HG03039 (cell line): ENCODE data around the gene PRRC2B.

ENCODE experiments used
- ATAC-seq: cut with Tn5 transposase; IDR thresholded peaks from one replicate; pipeline ENCODE4 v1.9.1; 2021; ENCODE audit warnings: mild to moderate bottlenecking, moderate library complexity; ENCODE audit not compliant: unreplicated experiment

The PRRC2B gene

DNA sequence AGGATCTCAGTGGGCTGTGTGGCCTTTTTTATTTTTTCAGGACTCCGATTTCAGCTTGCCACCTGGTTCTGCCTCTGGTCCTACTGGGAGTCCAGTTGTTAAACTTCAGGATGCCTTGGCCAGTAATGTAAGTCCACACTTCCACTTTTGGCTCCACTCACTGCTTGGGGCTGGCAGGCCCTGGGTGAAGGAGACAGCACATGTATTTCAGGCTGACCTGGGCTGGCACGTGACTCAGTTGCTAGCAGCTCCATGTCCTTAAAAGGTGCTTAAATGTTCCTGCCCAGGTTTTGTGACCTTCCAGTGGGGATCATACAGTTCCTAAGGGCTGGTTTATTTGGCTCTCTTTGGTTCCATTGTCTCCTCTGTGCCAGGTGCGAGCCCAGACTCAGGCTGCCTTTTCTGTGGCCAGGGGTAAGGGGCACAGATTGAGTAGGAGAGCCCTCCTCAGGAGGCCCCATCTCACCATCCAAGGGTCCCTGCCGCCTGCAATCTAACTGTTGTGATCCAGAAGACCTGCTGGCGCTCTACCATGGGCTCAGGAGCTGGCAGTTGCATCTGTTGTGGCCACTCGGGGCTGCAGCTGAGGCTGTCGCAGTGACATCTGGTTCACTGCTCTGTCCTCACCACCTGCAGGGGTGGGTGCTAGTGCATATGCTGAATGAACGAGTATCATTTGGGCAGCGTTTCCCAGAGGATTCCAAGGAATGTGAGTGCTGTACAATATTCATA, 89.6 kb downstream of the PRRC2B start:
- no peak for ATAC-seq

DNA sequence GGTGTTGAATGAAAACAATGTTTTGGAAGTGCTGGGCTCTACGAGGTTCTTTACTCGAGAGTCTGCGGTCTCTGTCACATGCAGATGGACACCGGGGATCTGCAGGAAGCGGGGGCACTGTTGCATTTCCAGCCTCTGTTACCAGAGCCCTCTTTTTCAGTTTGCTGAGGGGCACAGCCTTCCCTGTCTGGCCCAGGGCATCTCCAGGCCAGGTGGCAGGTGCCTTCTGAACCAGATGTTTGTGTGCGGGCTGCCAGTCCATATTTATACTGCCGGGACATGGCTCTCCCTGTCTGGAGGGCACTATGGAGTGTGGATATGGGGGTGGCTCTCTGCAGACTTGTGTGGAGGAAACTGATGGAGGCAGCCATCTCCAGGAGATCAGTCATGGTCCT, 90.2 kb downstream of the PRRC2B start:
- no peak for ATAC-seq

GRCh38 chr9:131484560-131485185, 90.8 kb downstream of the PRRC2B start:
- no peak for ATAC-seq

- no peak for ATAC-seq
These were observed 91.3 kb downstream of the PRRC2B start for GRCh38 chr9:131485206-131485605.

GRCh38 chr9:131485728-131486422, 92.0 kb downstream of the PRRC2B start:
- ATAC-seq, result no peak

- ATAC-seq, result no peak
These were observed 93.1 kb downstream of the PRRC2B start for GRCh38 chr9:131487001-131487400.

- ATAC-seq, result no peak
These were observed 93.7 kb downstream of the PRRC2B start for GRCh38 chr9:131487621-131488031.

- no peak for ATAC-seq
These were observed 96.6 kb downstream of the PRRC2B start for GRCh38 chr9:131490514-131490913.

DNA sequence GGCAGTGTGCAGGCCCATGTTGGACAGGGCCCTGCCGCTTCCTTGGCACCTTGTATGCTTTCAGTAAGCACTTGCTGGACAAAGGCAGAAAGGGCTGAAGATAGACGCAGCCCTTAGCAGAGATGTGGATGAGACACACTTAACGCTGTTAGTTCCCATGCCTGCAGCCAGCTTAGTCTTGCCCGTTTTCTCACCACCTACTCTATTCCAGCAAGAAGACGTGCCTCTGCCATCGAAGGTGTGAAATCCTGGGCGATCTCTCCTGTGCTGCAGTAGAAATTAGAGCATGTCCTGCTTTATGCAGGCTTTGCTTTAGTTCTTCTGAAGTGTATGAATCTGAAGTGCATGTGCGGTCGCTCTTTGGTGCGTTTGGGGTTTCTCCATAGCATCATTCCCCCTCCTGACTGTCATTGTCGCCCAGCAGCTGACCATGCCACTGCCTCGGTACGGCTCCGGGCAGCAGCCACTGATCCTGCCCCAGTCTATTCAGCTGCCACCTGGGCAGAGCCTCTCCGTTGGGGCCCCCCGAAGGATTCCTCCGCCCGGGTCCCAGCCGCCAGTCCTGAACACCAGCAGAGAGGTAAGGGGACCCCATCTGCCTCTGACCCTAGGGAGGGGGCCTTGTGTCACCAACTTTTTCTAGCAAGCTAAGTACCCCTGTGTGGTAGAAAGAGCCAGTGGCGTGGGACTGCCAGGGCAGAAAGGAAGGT, 97.3 kb downstream of the PRRC2B start:
- no peak for ATAC-seq

DNA sequence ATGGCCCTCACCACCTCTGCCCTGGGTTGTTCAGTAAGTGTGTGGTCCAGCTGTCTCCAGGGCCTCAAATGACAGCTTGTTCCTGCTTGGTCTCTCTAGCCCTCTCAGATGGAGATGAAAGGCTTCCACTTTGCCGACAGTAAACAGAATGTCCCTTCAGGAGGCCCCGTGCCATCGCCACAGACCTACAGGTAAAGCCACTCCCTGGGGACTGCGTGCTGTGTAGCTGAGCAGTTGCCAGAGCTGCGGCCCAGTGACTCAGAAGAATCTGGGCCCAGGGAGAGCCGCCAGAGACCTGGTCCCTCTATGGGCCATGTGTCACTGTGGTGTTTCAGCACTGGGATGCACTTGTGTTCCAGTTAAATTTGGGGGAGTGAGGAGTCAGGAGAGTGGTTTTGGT, 98.2 kb downstream of the PRRC2B start:
- ATAC-seq, result no peak

GRCh38 chr9:131494296-131494870, 100.5 kb downstream of the PRRC2B start:
- ATAC-seq, result no peak

DNA sequence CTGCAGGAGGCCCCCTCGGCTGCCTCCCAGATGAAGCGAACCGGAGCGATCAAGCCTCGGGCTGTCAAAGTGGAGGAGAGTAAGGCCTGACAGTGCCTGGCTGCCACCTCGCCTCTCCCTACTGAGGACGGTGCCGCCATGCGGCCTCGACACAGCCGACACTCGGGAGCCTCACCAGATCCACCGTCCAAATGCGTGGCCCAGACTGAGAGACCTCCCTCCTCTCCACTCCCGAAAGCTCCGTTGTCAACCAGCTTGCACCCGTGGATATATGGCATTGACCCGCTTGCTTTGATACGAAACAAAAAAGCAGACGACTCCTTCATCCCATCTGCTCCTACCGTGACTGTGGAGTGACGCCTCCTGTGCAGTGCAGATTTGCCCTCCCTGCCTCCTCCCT, 101.9 kb downstream of the PRRC2B start:
- ATAC-seq, result no peak

GRCh38 chr9:131496844-131497405, 103.0 kb downstream of the PRRC2B start:
- ATAC-seq, result no peak

- no peak for ATAC-seq
These were observed 105.4 kb downstream of the PRRC2B start for GRCh38 chr9:131499254-131499767.

DNA sequence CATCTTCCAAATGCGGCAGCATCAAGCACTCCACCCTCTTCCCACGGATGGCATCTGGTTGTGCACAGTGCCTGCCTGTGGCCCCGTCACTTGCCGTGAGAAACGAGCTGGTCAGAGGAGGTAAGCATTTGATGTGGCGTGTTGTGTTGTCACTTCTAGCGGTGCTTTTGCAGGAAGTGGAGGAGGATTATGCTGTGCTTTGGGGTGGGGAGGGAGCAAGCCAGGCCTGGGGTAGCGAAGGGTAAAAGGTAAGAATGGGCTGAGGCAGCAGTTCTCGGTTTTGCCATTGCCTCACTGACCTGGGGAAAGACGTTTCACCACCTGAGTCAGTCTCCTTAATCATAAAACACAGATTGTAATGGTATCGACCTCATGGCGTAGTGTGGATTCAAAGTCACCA, 106.5 kb downstream of the PRRC2B start:
- ATAC-seq, result no peak

- no peak for ATAC-seq
These were observed 107.2 kb downstream of the PRRC2B start for GRCh38 chr9:131500939-131501541.

GRCh38 chr9:131502781-131503625, 109.1 kb downstream of the PRRC2B start, which contains the start of gene POMT1:
Gene POMT1 (plus strand): TSS chr9:131502918. CDS start chr9:131504219, 1,301 bp downstream.
- ATAC-seq, result peak; percentile 85

GRCh38 chr9:131503626-131504465, 110.0 kb downstream of the PRRC2B start:
- ATAC-seq, result no peak
